Vagina (tissue), 2 donors: Measurements from ENCODE around the gene RASSF7.

Source experiments
- CTCF ChIP-seq, 3 experiments: fragments of 450-650 bp in 2 of 3; fragments of 200-600 bp in 1 of 3; sonication (generic) in 1 of 3; IDR thresholded peaks; one replicate each; pipeline ENCODE4 v1.5.1; 2017 to 2019; ENCODE audit warnings: antibody characterized with exemption in 3 of 3, mild to moderate bottlenecking in 2 of 3, moderate library complexity in 2 of 3
- POLR2AphosphoS5 ChIP-seq, 2 donors: sonication (generic); formaldehyde crosslinking; IDR thresholded peaks; one replicate each; pipeline ENCODE4 v1.9.0; 2017; ENCODE audit warnings: antibody characterized with exemption in 2 of 2, mild to moderate bottlenecking in 2 of 2, low read depth in 1 of 2; ENCODE audit not compliant: insufficient read depth in 1 of 2

- no peak for TF ChIP-seq CTCF (IDR thresholded peaks at IDR 0.05)
- TF ChIP-seq POLR2AphosphoS5 (IDR thresholded peaks at IDR 0.05; ENCODE audit: insufficient read depth in 1 of 2, low read depth in 1 of 2): no peak
Observed at GRCh38 chr11:609341-609811, 48.6 kb downstream of the RASSF7 start.
